ENCODE data around the gene PCDH9.

Gene PCDH9

GRCh38 chr13:66689628-66690027 is 540.5 kb downstream of the PCDH9 start:
- Histone ChIP-seq H3K9ac (ENCODE audit: low read length in 2 of 2) (no peak overlapping the region), H3K9me3 (ENCODE audit: control insufficient read depth in 2 of 2, low read length in 2 of 2) (no peaks in the 10 kb centered on the region), H3K36me3 (ENCODE audit: control insufficient read depth in 2 of 2, insufficient read depth in 2 of 2, low read length in 2 of 2) (no peaks in the 10 kb centered on the region), H3K27me3 (ENCODE audit: control insufficient read depth in 1 of 2, insufficient read depth in 2 of 2, low read length in 2 of 2) (no peaks in the 10 kb centered on the region), H3K27ac (ENCODE audit: low read length) (no peak overlapping the region), H3K4me3 (ENCODE audit: low read length in 2 of 2) (peak overlapping the region in 1 of 2 donors; percentile 20), H3K4me1 (ENCODE audit: control insufficient read depth, insufficient read depth, low read length) (no peaks in the 10 kb centered on the region)

GRCh38 chr13:66689037-66689619 is 541.0 kb downstream of the PCDH9 start:
- no peaks in the 10 kb centered on the region for H3K27me3 ChIP-seq (ENCODE audit: control insufficient read depth in 1 of 2, insufficient read depth in 2 of 2, low read length in 2 of 2)
- H3K9me3 ChIP-seq (ENCODE audit: control insufficient read depth in 2 of 2, low read length in 2 of 2) = no peaks in the 10 kb centered on the region
- H3K4me1 ChIP-seq (ENCODE audit: control insufficient read depth, insufficient read depth, low read length) = no peaks in the 10 kb centered on the region
- no peak overlapping the region for H3K9ac ChIP-seq (ENCODE audit: low read length in 2 of 2)
- no peaks in the 10 kb centered on the region for H3K36me3 ChIP-seq (ENCODE audit: control insufficient read depth in 2 of 2, insufficient read depth in 2 of 2, low read length in 2 of 2)
- no peak overlapping the region for H3K27ac ChIP-seq (ENCODE audit: low read length)
- H3K4me3 ChIP-seq (ENCODE audit: low read length in 2 of 2) = peak overlapping the region in 1 of 2 donors; percentile 20

- Histone ChIP-seq H3K36me3 (ENCODE audit: control insufficient read depth in 2 of 2, insufficient read depth in 2 of 2, low read length in 2 of 2) (no peaks in the 10 kb centered on the region), H3K9ac (ENCODE audit: low read length in 2 of 2) (no peak overlapping the region), H3K9me3 (ENCODE audit: control insufficient read depth in 2 of 2, low read length in 2 of 2) (no peaks in the 10 kb centered on the region), H3K4me3 (ENCODE audit: low read length in 2 of 2) (no peak overlapping the region), H3K27me3 (ENCODE audit: control insufficient read depth in 1 of 2, insufficient read depth in 2 of 2, low read length in 2 of 2) (no peaks in the 10 kb centered on the region), H3K4me1 (ENCODE audit: control insufficient read depth, insufficient read depth, low read length) (no peaks in the 10 kb centered on the region), H3K27ac (ENCODE audit: low read length) (no peak overlapping the region)
Measured at GRCh38 chr13:66681403-66681802, 548.7 kb downstream of the PCDH9 start.

GRCh38 chr13:66680031-66680430 is 550.1 kb downstream of the PCDH9 start:
- Histone ChIP-seq H3K27ac (ENCODE audit: low read length) (no peak overlapping the region), H3K36me3 (ENCODE audit: control insufficient read depth in 2 of 2, insufficient read depth in 2 of 2, low read length in 2 of 2) (no peaks in the 10 kb centered on the region), H3K4me1 (ENCODE audit: control insufficient read depth, insufficient read depth, low read length) (no peaks in the 10 kb centered on the region)

GRCh38 chr13:66675620-66676019 is 554.5 kb downstream of the PCDH9 start:
- no peak overlapping the region for H3K9ac ChIP-seq (ENCODE audit: low read length in 2 of 2)
- H3K27me3 ChIP-seq (ENCODE audit: control insufficient read depth in 1 of 2, insufficient read depth in 2 of 2, low read length in 2 of 2) = no peaks in the 10 kb centered on the region
- H3K9me3 ChIP-seq (ENCODE audit: control insufficient read depth in 2 of 2, low read length in 2 of 2) = no peaks in the 10 kb centered on the region
- no peaks in the 10 kb centered on the region for H3K4me1 ChIP-seq (ENCODE audit: control insufficient read depth, insufficient read depth, low read length)
- H3K36me3 ChIP-seq (ENCODE audit: control insufficient read depth in 2 of 2, insufficient read depth in 2 of 2, low read length in 2 of 2) = no peaks in the 10 kb centered on the region
- no peak overlapping the region for H3K27ac ChIP-seq (ENCODE audit: low read length)
- H3K4me3 ChIP-seq (ENCODE audit: low read length in 2 of 2) = no peak overlapping the region

More at GRCh38 chr13:66680031-66680430, 550.1 kb downstream of the PCDH9 start:
- H3K27me3 ChIP-seq (ENCODE audit: control insufficient read depth in 1 of 2, insufficient read depth in 2 of 2, low read length in 2 of 2) = no peaks in the 10 kb centered on the region
- H3K9ac ChIP-seq (ENCODE audit: low read length in 2 of 2) = no peak overlapping the region
- H3K4me3 ChIP-seq (ENCODE audit: low read length in 2 of 2) = no peak overlapping the region
- no peaks in the 10 kb centered on the region for H3K9me3 ChIP-seq (ENCODE audit: control insufficient read depth in 2 of 2, low read length in 2 of 2)

GRCh38 chr13:66673401-66673800 is 556.7 kb downstream of the PCDH9 start:
- Histone ChIP-seq H3K9me3 (ENCODE audit: control insufficient read depth in 2 of 2, low read length in 2 of 2) (no peaks in the 10 kb centered on the region), H3K36me3 (ENCODE audit: control insufficient read depth in 2 of 2, insufficient read depth in 2 of 2, low read length in 2 of 2) (no peaks in the 10 kb centered on the region), H3K9ac (ENCODE audit: low read length in 2 of 2) (no peak overlapping the region), H3K4me1 (ENCODE audit: control insufficient read depth, insufficient read depth, low read length) (no peaks in the 10 kb centered on the region), H3K4me3 (ENCODE audit: low read length in 2 of 2) (no peak overlapping the region), H3K27ac (ENCODE audit: low read length) (no peak overlapping the region), H3K27me3 (ENCODE audit: control insufficient read depth in 1 of 2, insufficient read depth in 2 of 2, low read length in 2 of 2) (no peaks in the 10 kb centered on the region)

GRCh38 chr13:66665991-66666390 is 564.1 kb downstream of the PCDH9 start:
- Histone ChIP-seq H3K27ac (ENCODE audit: low read length) (no peak overlapping the region), H3K9ac (ENCODE audit: low read length in 2 of 2) (no peak overlapping the region), H3K9me3 (ENCODE audit: control insufficient read depth in 2 of 2, low read length in 2 of 2) (no peaks in the 10 kb centered on the region), H3K4me3 (ENCODE audit: low read length in 2 of 2) (no peak overlapping the region), H3K4me1 (ENCODE audit: control insufficient read depth, insufficient read depth, low read length) (no peaks in the 10 kb centered on the region), H3K27me3 (ENCODE audit: control insufficient read depth in 1 of 2, insufficient read depth in 2 of 2, low read length in 2 of 2) (no peaks in the 10 kb centered on the region), H3K36me3 (ENCODE audit: control insufficient read depth in 2 of 2, insufficient read depth in 2 of 2, low read length in 2 of 2) (no peaks in the 10 kb centered on the region)

GRCh38 chr13:66663711-66664110 is 566.4 kb downstream of the PCDH9 start:
- H3K36me3 ChIP-seq (ENCODE audit: control insufficient read depth in 2 of 2, insufficient read depth in 2 of 2, low read length in 2 of 2) = no peaks in the 10 kb centered on the region
- H3K27me3 ChIP-seq (ENCODE audit: control insufficient read depth in 1 of 2, insufficient read depth in 2 of 2, low read length in 2 of 2) = no peaks in the 10 kb centered on the region
- H3K9ac ChIP-seq (ENCODE audit: low read length in 2 of 2) = no peak overlapping the region
- H3K4me3 ChIP-seq (ENCODE audit: low read length in 2 of 2) = no peak overlapping the region
- no peaks in the 10 kb centered on the region for H3K4me1 ChIP-seq (ENCODE audit: control insufficient read depth, insufficient read depth, low read length)
- H3K27ac ChIP-seq (ENCODE audit: low read length) = no peak overlapping the region
- H3K9me3 ChIP-seq (ENCODE audit: control insufficient read depth in 2 of 2, low read length in 2 of 2) = no peaks in the 10 kb centered on the region

GRCh38 chr13:66663206-66663605 is 566.9 kb downstream of the PCDH9 start:
- Histone ChIP-seq H3K9me3 (ENCODE audit: control insufficient read depth in 2 of 2, low read length in 2 of 2) (no peaks in the 10 kb centered on the region), H3K27me3 (ENCODE audit: control insufficient read depth in 1 of 2, insufficient read depth in 2 of 2, low read length in 2 of 2) (no peaks in the 10 kb centered on the region), H3K36me3 (ENCODE audit: control insufficient read depth in 2 of 2, insufficient read depth in 2 of 2, low read length in 2 of 2) (no peaks in the 10 kb centered on the region), H3K4me3 (ENCODE audit: low read length in 2 of 2) (no peak overlapping the region), H3K4me1 (ENCODE audit: control insufficient read depth, insufficient read depth, low read length) (no peaks in the 10 kb centered on the region), H3K9ac (ENCODE audit: low read length in 2 of 2) (no peak overlapping the region), H3K27ac (ENCODE audit: low read length) (no peak overlapping the region)

- H3K4me1 ChIP-seq (ENCODE audit: control insufficient read depth, insufficient read depth, low read length) = no peaks in the 10 kb centered on the region
- H3K4me3 ChIP-seq (ENCODE audit: low read length in 2 of 2) = no peak overlapping the region
- no peak overlapping the region for H3K27ac ChIP-seq (ENCODE audit: low read length)
- H3K27me3 ChIP-seq (ENCODE audit: control insufficient read depth in 1 of 2, insufficient read depth in 2 of 2, low read length in 2 of 2) = no peaks in the 10 kb centered on the region
- no peaks in the 10 kb centered on the region for H3K36me3 ChIP-seq (ENCODE audit: control insufficient read depth in 2 of 2, insufficient read depth in 2 of 2, low read length in 2 of 2)
- no peak overlapping the region for H3K9ac ChIP-seq (ENCODE audit: low read length in 2 of 2)
- no peaks in the 10 kb centered on the region for H3K9me3 ChIP-seq (ENCODE audit: control insufficient read depth in 2 of 2, low read length in 2 of 2)
Measured at GRCh38 chr13:66661336-66661735, 568.8 kb downstream of the PCDH9 start.

- Histone ChIP-seq H3K9me3 (ENCODE audit: control insufficient read depth in 2 of 2, low read length in 2 of 2) (no peaks in the 10 kb centered on the region), H3K4me1 (ENCODE audit: control insufficient read depth, insufficient read depth, low read length) (no peaks in the 10 kb centered on the region), H3K27me3 (ENCODE audit: control insufficient read depth in 1 of 2, insufficient read depth in 2 of 2, low read length in 2 of 2) (no peaks in the 10 kb centered on the region), H3K9ac (ENCODE audit: low read length in 2 of 2) (no peak overlapping the region), H3K4me3 (ENCODE audit: low read length in 2 of 2) (no peak overlapping the region), H3K27ac (ENCODE audit: low read length) (no peak overlapping the region), H3K36me3 (ENCODE audit: control insufficient read depth in 2 of 2, insufficient read depth in 2 of 2, low read length in 2 of 2) (no peaks in the 10 kb centered on the region)
Measured at GRCh38 chr13:66660468-66660813, 569.7 kb downstream of the PCDH9 start.
